Measurements from ENCODE around the gene PKD2. TPM values are rescaled to one million over a fixed set of nuclear protein-coding genes. Genes with fewer than 3 reads are reported as not detected.
"Not testable (repeated sequence)": the region's sequence is repeated elsewhere in the genome, so short reads cannot be mapped to it uniquely, and the experiment has no call there.

PKD2 gene
- total RNA-seq, 1 donor from 2014 or later: 49.7 TPM

DNA sequence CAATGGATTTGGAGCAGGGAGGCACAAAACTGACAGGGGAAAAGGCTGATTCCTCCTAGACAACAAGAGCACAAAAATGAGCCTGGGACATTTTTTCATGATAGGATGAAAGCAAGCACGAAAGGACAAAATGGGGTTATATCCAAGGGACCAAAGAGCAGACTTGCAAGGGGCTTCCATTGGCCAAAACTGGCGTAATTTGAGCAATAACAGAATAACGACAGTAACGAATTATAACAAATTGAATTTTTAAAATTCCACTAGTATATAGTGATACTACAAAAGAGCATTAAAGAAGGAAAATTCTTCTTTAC, 21.6 kb upstream of the PKD2 start:
- no peak for DNase-seq (ENCODE audit: low read depth, low spot score)

DNA sequence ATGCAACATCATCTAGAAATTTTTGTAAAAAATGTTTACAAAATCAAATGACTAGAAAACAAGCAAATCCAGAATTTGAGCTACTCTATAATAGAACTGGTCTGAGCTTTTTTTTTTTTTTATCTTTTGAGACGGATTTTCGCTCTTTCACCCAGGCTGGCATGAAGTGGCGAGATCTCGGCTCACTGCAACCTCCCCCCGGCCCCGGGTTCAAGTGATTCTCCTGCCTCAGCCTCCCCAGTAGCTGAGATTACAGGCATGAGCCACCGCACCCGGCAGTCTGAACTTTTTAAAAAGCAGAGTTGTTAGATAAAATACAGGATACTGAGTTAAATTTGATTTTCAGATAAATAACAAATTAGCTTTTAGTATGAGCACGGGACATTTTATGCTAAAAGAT, 20.9 kb upstream of the PKD2 start:
- no peak for DNase-seq (ENCODE audit: low read depth, low spot score)

DNA sequence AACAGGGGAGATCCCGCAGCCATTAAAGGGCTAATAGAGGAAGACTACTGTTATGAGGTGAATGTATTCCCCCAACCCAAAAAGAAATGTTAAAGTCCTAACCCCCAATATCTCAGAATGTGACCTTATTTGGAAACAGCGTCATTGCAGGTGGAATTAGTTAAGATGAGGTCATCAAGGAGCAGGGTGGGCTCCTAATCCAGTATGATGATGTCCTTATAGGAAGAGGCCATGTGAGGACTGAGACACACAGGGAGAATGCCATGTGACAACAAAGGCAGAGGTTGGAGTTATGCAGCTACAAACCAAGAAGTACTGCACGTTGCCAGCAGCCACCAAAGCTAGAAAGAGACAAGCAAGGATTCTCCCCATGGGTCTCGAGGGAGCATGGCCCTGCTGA, 17.7 kb upstream of the PKD2 start:
- no peak for DNase-seq (ENCODE audit: low read depth, low spot score)

DNA sequence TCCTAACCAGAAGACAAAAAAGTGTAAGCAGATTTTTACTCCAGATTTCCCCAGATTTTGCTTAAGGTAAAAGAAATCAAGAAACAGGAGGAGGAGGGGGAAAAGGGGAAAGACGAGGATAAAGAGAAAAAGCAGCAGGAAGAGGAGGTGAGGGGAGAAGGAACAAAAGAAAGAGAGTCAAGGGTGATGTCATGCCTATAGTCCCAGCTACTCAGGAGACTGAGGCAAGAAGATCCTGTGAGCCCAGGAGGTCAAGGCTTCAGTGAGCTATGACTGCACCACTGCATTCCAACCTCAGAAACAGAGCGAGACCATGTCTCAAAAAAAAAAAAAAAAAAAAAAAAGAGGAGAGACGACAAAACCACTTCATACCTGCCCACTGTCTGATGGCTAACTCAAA, 12.0 kb upstream of the PKD2 start:
- no peak for DNase-seq (ENCODE audit: low read depth, low spot score)

DNA sequence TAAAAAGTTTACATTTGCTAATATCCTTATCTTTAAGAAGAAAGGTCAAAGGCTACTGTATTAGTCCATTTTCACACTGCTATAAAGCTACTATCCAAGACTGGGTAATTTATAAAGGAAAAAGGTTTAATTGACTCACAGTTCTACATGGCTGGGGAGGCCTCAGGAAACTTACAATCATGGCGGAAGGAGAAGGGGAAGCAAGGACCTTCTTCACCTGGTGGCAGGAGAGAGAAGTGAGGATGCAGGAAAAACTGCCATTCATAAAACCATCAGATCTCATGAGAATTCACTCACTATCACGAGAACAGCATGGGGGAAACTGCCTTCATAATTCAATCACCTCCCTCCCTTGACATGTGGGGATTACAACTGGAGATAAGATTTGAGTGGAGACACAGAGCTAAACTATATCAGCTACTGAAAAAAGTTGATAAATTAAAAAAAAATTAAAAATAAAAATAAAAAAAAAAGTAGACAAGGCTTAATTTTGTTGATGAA, 8.2 kb upstream of the PKD2 start:
- DNase-seq (ENCODE audit: low read depth, low spot score): not testable (repeated sequence)

DNA sequence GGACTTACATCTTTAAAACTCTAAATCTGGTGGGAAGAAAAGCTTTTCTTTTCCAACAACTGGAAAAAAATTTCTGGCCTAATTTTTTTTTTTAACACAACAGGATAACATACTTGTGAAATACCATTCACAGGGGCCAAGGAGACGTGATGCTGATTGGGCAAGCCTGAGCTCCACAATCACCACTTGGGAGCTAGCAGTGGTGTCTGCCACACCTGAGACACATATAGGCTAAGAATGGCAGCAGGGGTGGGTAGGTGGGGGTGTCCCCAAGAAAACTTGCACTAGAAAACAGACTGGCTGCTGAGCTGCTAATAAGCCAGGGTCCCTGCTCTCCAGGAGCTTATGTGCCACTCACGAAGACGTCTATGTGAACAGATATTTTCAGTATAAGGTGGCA, 5.6 kb upstream of the PKD2 start:
- DNase-seq (ENCODE audit: low read depth, low spot score): no peak

DNA sequence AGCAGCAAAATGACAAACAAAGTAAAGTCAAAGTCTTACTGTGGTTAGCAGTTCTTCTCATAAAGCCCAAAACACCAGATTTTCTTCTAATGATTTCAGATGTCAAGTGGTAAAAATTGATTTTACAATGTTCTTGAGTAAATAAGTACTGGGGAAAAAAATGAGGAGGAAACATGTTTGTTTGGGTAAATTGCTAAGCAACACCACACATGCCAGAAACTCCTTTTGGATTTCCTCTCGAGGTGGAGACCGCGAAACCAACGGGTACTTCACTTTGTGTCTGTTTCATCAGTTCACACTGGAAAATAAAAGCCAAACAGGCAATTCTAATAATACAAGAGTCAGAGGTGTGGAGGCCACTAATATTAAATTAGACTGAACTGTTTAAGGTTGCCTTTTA, 4.6 kb upstream of the PKD2 start:
- no peak for DNase-seq (ENCODE audit: low read depth, low spot score)

DNA sequence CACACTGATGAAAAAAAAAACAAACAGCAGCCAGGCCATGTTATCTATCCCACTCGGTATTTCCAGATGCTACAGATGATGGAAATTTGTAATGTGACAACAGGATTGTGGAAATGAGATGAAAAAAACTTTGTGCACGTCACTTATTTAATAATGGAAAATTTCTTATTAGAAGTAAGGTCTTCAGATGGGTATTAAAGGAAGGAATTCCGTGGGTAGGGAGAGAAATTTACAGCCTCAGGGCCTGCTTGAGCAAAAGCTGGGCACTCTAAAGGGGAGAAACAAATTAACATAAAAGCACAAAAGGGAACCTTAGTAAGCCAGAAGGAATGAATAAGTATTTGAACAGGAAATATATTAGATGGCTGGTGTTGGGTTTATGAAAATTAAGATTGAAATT, 4.2 kb upstream of the PKD2 start:
- DNase-seq (ENCODE audit: low read depth, low spot score): no peak

DNA sequence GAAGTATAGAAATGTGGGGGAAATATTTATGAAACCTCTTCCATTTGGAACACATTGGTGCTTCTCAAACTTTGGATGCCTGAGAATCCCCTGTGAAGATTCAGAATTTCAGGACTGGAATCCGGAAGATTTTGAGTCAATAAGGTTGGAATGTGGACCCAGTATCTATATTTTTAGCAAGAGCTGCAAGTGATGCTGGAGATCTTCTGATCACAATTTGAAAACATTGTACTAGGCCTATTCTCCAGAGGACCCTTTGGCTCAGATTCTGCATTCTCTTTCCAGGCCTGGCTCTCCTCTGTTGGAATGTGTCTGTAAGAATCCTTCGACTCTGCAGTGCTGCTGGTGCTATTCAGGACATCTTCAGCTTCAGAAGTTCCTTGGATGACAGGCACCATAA, 2.4 kb upstream of the PKD2 start:
- DNase-seq (ENCODE audit: low read depth, low spot score): no peak

DNA sequence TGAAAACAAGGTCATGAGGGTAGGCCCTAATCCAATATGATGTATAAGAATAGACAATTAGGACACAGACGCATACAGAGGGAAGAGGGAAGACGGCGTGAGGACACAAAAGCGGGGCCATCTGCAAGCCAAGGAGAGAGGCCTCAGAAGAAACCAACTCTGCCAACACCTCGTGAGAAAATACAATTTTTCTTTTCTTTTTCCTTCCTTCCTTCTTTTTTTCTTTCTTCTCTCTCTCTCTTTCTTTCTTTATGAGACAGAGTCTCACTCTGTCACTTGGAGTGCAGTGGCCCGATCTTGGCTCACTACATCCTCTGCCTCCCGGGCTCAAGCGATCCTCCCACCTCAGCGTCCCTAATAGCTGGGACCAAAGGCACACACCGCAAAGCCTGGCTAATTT, 1.5 kb upstream of the PKD2 start:
- DNase-seq (ENCODE audit: low read depth, low spot score): no peak

DNA sequence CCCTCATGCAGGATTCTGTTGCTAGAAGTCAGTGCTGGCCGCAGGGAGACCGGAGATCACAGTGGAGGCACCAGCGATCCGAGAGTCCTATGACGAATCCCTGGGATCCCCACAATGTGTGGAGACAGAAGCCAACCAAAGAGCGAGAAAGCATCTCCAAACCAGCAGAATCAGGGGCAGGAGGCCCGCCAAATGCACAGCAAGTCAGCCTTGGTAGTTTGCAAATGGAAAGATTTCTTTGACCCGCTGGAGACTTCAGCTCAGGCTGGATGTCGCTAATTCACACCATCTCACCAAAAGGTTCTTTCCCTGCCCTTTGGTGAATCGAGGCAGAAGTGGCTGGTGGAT, 505 bp upstream of the PKD2 start:
- DNase-seq (ENCODE audit: low read depth, low spot score): no peak

DNA sequence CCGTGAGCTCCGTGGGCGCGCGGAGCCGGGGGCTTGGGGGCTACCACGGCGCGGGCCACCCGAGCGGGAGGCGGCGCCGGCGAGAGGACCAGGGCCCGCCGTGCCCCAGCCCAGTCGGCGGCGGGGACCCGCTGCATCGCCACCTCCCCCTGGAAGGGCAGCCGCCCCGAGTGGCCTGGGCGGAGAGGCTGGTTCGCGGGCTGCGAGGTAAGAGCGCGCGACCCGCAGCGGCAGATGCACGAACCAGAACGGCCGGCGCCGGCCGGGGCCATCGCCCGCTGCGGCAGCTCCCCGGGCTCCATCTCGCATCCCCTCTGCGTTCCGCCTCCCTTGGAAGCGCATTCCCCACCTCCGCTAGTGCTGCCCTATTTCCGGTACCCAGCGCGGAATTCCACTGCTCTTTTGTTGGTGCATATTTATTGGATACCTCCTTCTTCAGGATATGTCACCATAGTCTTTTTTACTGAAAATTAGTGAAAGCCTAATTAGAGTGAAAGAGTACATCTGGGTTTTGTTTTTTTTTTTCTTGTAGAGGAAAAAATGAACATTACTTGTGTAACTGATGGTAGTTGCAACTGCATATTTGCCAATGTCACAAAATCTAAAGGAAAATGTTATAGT, 797 bp downstream of the PKD2 start:
- DNase-seq (ENCODE audit: low read depth, low spot score): no peak

DNA sequence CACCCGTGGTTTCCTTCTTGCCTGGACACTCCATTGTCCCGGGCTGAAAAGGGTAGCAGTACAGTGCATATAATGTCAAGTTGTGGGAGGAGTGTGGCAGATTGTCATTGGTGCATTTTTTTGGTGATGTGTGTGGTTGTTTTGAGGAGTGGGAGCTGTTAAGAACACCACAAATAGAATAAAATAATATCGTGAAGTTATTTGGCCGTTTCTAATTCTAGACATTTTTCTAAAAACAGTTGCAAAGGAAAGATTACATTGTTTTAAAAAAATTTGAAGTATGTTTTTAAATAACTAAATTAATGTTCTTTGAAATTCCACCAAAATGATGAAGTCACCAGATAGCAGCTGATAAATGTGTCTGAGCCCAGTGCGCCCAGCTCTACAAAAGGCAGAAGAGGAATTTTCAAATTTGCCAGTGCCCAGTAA, 1.3 kb downstream of the PKD2 start:
- DNase-seq (ENCODE audit: low read depth, low spot score): no peak

DNA sequence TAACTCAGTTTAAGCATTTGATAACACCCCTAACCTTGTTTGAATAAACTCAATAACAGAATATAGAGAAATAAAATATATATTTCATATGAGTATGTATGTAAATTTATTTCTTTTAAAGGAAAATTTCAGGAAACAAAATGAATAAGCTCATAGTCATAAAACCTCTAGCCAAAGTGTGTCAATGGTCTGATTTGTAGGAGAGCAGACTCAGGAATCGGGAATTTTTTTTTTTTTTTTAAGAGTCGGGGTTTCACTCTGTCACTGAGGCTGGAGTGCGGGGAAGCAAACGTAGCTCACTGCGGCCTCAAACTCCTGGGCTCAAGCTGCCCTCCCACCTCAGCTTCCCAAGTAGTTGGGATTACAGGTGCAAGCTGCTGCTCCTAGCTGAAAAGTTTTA, 2.4 kb downstream of the PKD2 start:
- no peak for DNase-seq (ENCODE audit: low read depth, low spot score)

DNA sequence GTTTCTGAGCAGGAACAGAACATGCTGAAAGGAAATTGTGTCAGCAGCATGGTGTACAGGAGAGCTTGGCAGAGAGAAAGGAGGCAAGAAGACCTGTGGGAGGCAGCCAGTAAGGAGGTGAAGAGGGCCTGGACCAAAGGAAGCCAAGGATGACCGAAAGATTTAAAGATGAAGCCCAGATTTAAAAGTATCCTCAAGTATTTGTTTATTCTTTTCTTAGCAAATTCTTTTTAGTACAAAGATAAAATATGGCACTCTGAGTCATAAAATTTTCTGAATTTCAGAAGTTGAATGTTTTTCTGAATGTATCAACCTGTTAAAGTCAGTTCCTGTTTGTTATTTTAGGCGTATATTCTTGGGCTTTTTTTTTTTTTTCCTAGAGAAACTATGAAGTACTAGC, 3.5 kb downstream of the PKD2 start:
- DNase-seq (ENCODE audit: low read depth, low spot score): no peak

DNA sequence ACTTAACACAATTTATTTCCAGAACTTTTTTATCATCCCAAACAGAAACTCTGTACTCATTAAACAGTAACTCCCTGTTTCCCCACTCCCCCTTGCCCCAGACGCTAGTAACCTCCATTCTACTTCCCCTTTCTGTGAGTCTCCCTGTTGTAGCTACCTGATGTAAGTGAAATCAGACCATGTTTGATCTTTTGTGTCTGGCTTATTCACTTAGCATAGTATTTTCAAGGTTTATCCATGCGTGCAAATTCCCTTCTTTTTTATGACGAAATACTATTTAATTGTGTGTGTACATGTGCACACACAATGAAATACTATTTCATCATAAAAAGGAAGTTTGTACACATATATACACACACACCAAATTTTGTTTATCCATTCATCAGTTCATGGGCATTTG, 5.2 kb downstream of the PKD2 start:
- no peak for DNase-seq (ENCODE audit: low read depth, low spot score)

DNA sequence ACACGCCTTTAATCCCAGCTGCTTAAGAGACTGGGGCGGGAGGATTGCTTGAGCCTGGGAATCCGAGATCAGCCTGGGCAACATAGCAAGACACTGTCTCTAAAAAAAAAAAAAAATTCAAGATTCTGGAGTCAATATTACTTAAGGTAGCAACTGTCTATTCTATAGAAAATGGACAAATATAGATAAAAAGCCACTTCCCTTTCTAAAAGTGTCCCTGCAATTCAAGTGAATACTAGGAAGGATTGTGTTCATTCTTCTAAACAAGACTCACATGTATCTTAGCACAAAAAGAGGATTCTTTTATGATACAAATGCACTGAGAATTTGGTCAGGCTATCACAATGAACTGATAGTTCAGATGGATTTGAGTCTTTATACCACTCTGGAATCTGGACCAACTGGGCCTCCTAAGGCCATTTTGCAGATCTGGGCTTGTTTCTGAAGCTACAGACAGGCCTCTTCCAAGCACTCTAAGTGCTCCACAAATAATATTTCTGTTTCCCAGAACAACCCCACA, 7.0 kb downstream of the PKD2 start:
- DNase-seq (ENCODE audit: low read depth, low spot score): no peak

DNA sequence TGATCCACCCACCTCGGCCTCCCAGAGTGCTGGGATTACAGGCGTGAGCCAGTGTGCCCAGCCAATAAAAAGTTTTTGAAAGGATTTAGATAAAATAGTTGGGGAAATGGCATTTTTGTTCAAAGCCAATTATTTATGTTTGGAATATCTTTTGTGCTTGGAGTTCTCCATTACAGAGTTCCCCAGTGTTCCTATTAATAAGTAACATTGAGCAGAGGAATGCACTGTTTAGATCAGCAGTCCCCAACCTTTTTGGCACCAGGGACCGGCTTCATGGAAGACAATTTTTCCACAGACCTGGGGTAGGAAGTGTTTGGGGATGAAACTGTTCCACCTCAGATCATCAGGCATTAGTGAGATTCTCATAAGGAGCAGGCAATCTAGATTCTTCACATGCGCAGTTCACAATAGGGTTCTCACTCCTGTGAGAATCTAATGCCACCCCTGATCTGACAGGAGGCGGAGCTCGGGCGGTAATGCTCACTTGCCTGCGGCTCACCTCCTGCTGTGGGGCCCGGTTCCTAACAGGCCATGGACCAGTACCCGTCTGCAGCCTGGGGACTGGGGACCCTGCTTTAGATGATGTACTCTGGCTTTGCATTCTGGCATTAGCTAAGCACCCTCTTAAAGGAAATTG, 8.3 kb downstream of the PKD2 start:
- no peak for DNase-seq (ENCODE audit: low read depth, low spot score)

DNA sequence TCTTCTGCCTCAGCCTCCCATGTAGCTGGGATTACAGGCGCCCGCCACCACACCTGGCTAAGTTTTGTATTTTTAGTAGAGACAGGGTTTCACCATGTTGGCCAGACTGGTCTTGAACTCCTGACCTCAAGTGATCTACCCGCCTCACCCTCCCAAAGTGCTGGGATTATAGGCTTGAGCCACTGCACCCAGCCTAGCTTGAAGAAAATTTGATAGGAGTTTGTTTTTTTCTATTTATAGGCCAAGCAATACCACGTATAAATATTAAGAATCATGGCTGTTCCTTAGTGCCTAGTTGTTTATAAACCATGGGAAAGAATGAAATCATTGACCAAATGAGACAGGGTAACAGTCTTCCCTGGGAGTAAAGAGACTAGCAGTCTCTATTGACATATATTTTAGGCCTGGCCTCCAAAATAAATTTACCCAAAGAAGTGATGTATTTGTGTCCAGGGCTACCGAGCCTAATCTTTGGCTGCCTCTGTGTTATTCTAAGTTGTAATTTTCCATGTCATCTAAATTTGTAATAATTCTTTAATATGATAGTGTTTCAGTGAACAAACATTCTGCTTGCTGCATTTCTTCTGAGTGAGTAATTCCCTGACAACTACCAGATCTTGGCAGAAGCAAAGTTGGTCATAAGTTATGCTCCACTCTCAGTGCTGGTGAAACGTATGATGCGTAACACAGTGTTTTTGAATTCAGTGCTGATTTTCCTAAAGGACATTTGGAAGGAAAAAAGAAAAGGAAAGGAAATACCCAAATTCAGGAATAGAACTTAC, 10.3 kb downstream of the PKD2 start:
- DNase-seq (ENCODE audit: low read depth, low spot score): peak; percentile 87

DNA sequence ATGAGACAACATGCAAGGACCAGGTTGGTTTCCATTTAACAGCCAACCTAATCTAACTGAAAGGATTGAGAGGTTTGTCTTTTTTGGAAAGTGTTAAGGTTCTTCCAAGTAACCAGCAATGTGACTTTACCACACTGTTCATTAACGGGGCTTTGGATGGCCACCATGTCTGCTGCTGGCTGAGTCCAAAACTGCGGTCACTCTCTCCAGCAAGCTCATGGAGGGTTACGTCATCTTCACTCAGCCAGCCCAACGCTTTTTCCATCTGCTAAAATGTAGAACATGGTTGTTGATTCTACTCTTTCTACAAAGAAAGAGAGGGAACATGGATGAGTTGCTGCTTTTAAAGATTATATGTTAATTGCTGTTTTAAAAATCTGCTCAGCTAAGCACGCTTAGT, 11.0 kb downstream of the PKD2 start:
- no peak for DNase-seq (ENCODE audit: low read depth, low spot score)

DNA sequence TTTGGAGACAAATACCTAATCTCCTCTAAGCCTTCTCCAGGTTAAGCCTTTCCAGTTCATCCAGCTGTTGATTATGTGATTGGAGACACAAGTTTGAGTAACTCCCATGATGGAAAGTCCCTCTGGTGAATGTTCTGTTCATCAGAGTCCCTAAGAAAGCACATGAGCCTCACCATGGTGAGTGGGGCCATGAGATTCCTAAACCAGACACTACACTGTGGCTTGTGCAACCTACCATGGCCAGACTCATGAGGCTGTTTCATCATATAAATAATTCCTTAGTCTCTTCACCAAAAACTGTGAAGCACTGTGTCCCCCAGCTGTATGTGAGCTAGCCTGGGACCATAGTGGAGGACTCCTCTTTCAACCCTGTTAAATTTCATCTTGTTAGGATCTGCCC, 14.4 kb downstream of the PKD2 start:
- no peak for DNase-seq (ENCODE audit: low read depth, low spot score)

DNA sequence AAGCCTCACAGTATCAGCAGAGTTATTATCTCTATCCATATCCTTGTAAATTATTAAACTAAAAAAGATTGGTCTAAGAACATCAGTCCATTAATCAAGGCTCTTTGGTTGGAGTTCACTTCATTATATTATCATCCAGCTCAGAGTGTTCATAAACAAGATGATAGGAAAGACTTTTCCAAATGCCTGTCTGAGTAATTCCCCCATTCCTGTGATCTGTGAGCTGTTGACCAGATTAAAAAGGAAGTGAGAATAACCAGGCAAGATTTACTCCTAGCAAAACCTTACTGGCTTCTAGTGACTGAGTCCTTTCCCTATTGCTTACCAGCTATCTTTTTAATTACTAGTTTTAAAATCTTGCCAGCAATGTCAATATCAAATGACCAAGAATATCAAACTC, 14.9 kb downstream of the PKD2 start:
- no peak for DNase-seq (ENCODE audit: low read depth, low spot score)
